Adrenal gland (tissue), 12 donors: ENCODE measurements around the gene ACP1. TPM values are rescaled to one million over a fixed set of nuclear protein-coding genes. Genes with fewer than 3 reads are reported as not detected.

Experiments used
- DNase-seq, 7 donors: peaks; one replicate each; pipeline ENCODE4 v3.0.0-alpha.2; 2019 to 2020
- H3K27ac ChIP-seq, 5 donors: fragments of 200-600 bp; sonication (generic) in 4 of 5; 1 replicate in 3 of 5; 2 replicates in 2 of 5; pipeline versions ENCODE4 v1.5.1 to v1.8.0; 2016 to 2020; ENCODE audit warnings: mild to moderate bottlenecking in 1 of 5
- H3K27me3 ChIP-seq: fragments of 200-600 bp; 2 replicates; pipeline ENCODE4 v1.8.0; 2021
- H3K36me3 ChIP-seq, 2 donors: fragments of 200-600 bp; replicated peaks in 1 of 2; 1 replicate in 1 of 2; 2 replicates in 1 of 2; pipeline versions ENCODE4 v1.5.1 to v1.8.0; 2018 to 2022
- H3K4me1 ChIP-seq, 2 donors: fragments of 200-600 bp; replicated peaks in 1 of 2; 1 replicate in 1 of 2; 2 replicates in 1 of 2; pipeline versions ENCODE4 v1.5.1 to v1.8.0; 2018 to 2021
- H3K4me3 ChIP-seq, 4 donors: fragments of 200-600 bp; sonication (generic) in 3 of 4; one replicate each; pipeline ENCODE4 v1.5.1; 2016 to 2018
- H3K9me3 ChIP-seq, 3 donors: fragments of 200-600 bp; sonication (generic) in 1 of 3; replicated peaks in 1 of 3; 1 replicate in 2 of 3; 2 replicates in 1 of 3; pipeline versions ENCODE4 v1.5.1 to v1.8.0; 2016 to 2021
- POLR2A ChIP-seq, 2 donors: fragments of 450-650 bp; IDR thresholded peaks; one replicate each; pipeline ENCODE4 v1.6.1; 2017; ENCODE audit warnings: antibody characterized with exemption in 2 of 2, mild to moderate bottlenecking in 2 of 2, moderate library complexity in 1 of 2
- WGBS, 4 donors: extraction: QIAGEN DNeasy Blood & Tissue Kit in 2 of 4; methylation state at CpG; one replicate each; pipeline versions ENCODE4 v1.1.5 to v1.1.7; 2013 to 2017; 5-methylcytosine and 5-hydroxymethylcytosine counted together
- intact Hi-C, 2 donors: fragments of 100-400 bp; cut with DNase I; formaldehyde crosslinking; loops; one replicate each; pipeline versions ENCODE4 v1.14.1 to v1.15.0; 2022 to 2023
- polyA plus RNA-seq, 3 donors: library from polyadenylated mRNA; stranded (reverse); fragments of 200-250 nt in 2 of 3; fragments of 350-450 nt in 1 of 3; fragmentation: Illumina TruSeq in 1 of 3; extraction: RNeasy Lipid Tissue Mini Kit (QIAGEN cat#74804) in 1 of 3; gene quantifications; one replicate each; pipeline ENCODE4 v1.2.3, GENCODE V29; 2013 to 2014
- total RNA-seq, 9 donors: library from RNA; depleted of rRNA in 4 of 9; stranded (reverse); fragments of >200 nt in 4 of 9; fragments of 120-200 nt in 1 of 9; fragmentation: NEBNext Ultra II Directional in 1 of 9; extraction: Animal tissue kit (Norgen Biotek cat#: 25700) in 1 of 9; gene quantifications; one replicate each; pipeline versions ENCODE4 v1.1.0 to v1.2.4, GENCODE V29; 2013 to 2023
- TF ChIP-seq, protein P1 (sequence below), 6 experiments: fragments of 450-650 bp in 4 of 6; fragments of 200-600 bp in 2 of 6; sonication (generic) in 1 of 6; IDR thresholded peaks; 1 replicate in 5 of 6; 2 replicates in 1 of 6; pipeline versions ENCODE4 v1.5.1 to v1.8.0; 2016 to 2021; ENCODE audit warnings: antibody characterized with exemption in 6 of 6, mild to moderate bottlenecking in 2 of 6, moderate library complexity in 1 of 6
- donor health status: healthy with polysubstance abuse.
- donor health status: Bipolar disorder and iron deficiency.
- donor health status: DM: yes; HTN: yes; CAD: no.
- donor health status: DM: no; HTN: no; CAD: no.
- donor health status: DM: no; HTN: no; CAD: no.
- donor health status: DM: yes; HTN: yes; CAD: no.

Gene ACP1
- total and polyA plus RNA-seq, 12 donors = 59.5 to 386 (median 161) TPM

DNA sequence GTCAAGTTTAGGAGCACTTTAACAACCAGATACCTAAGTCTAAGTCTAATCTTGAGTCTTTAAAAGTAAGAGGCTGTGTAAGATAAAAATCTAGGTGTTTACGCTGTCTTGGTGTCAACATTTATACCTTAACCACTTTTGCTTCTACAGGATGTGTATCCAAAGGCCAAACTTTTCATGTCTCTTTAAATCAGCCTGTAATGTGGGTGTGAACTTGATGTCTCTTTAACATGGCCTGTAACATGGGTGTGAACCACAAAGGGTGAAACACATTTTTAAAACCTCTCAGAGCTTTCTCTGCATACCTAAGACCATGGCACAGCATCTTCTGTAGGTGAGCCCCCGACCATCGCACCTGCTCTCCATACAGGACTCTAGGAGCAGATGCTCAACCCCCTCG lies 41.3 kb upstream of the ACP1 start:
- Histone ChIP-seq H3K27me3 (no peaks in the 10 kb centered on the region), H3K9me3 (no peaks in the 10 kb centered on the region), H3K36me3 (peaks cover 0 to 34% of the 10 kb centered on the region in 2 donors), H3K4me3 (no peak overlapping the region), H3K27ac (no peak overlapping the region), H3K4me1 (no peaks in the 10 kb centered on the region)
- TF ChIP-seq POLR2A (IDR thresholded peaks at IDR 0.05) = no peak
- TF ChIP-seq, protein P1, sequence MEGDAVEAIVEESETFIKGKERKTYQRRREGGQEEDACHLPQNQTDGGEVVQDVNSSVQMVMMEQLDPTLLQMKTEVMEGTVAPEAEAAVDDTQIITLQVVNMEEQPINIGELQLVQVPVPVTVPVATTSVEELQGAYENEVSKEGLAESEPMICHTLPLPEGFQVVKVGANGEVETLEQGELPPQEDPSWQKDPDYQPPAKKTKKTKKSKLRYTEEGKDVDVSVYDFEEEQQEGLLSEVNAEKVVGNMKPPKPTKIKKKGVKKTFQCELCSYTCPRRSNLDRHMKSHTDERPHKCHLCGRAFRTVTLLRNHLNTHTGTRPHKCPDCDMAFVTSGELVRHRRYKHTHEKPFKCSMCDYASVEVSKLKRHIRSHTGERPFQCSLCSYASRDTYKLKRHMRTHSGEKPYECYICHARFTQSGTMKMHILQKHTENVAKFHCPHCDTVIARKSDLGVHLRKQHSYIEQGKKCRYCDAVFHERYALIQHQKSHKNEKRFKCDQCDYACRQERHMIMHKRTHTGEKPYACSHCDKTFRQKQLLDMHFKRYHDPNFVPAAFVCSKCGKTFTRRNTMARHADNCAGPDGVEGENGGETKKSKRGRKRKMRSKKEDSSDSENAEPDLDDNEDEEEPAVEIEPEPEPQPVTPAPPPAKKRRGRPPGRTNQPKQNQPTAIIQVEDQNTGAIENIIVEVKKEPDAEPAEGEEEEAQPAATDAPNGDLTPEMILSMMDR (IDR thresholded peaks at IDR 0.05) = no peak
- DNase-seq = no peak
- WGBS, 4 donors = 87 to 90% (median 88%) methylated on average over 4 of the region's 4 CpGs
- intact Hi-C loops = no loop called here

DNA sequence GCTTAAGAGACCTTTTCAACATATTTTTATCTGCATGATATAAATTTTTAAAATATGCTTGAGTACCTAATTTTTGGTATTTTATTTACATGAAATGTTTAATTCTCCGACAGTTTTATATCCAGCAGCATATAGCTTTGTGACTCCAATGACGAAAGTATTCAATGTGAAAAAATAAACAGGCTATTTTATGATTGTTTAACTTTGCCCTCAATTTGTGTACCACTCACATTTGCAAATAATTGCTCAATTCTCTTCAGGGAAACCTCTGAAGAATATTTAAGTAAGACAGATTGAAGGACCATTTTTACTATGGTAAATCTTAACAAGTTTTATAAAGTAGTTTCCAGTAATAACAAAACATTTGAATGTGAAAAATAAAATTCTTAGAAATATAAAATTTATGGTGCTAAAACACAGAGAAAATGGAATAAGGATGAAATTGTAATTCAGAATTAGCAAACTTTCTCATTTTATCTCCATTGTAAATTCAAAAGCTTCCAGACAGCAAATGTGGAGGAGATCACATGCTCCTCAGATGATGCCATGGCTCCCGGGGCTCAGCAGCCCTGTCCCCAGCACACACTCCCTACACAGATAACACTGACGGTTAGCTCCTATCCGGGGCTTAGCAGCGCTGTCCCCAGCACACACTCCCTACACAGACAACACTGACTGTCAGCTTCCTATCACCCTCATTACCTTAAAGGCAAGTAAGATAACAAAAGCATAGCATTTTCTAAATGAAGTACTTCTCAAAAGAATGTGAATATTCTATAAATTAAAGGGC lies 40.6 kb upstream of the ACP1 start:
- 89 to 96% (median 91%) methylated on average over 6 of the region's 6 CpGs for WGBS, 4 donors
- Histone ChIP-seq H3K36me3 (peaks cover 0 to 29% of the 10 kb centered on the region in 2 donors), H3K9me3 (no peaks in the 10 kb centered on the region), H3K4me3 (no peak overlapping the region), H3K4me1 (no peaks in the 10 kb centered on the region), H3K27ac (no peak overlapping the region), H3K27me3 (no peaks in the 10 kb centered on the region)
- no peak for TF ChIP-seq POLR2A (IDR thresholded peaks at IDR 0.05)
- TF ChIP-seq, protein P1 (IDR thresholded peaks at IDR 0.05) = no peak
- intact Hi-C loops = no loop called here
- no peak for DNase-seq

DNA sequence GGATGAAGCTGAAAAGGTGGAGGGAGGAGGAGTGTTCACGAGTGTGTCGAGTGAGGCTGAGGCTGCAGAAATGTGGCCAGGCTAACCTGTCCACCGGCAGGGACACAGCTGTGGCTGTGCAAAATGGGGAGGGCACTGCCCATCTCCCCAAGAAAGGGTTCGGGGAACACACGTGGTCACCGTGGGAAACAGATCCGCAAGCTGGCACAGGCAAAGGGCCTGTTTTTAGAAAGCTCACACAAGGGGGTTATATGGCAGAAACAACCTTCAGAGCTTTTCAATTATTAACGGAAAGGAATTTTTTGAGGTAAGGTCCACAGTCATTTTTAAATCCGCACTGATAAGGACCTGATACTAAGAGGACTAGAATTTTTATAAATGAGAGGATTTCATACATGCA lies 36.6 kb upstream of the ACP1 start:
- Histone ChIP-seq H3K4me3 (no peak overlapping the region), H3K27ac (no peak overlapping the region), H3K4me1 (peaks cover 0 to 8% of the 10 kb centered on the region in 2 donors), H3K27me3 (no peaks in the 10 kb centered on the region), H3K9me3 (no peaks in the 10 kb centered on the region), H3K36me3 (peaks cover 0 to 30% of the 10 kb centered on the region in 2 donors)
- no peak for DNase-seq
- 94 to 95% (median 95%) methylated on average over 9 of the region's 9 CpGs for WGBS, 4 donors
- intact Hi-C loops = no loop called here
- TF ChIP-seq, protein P1 (IDR thresholded peaks at IDR 0.05) = no peak
- no peak for TF ChIP-seq POLR2A (IDR thresholded peaks at IDR 0.05)

DNA sequence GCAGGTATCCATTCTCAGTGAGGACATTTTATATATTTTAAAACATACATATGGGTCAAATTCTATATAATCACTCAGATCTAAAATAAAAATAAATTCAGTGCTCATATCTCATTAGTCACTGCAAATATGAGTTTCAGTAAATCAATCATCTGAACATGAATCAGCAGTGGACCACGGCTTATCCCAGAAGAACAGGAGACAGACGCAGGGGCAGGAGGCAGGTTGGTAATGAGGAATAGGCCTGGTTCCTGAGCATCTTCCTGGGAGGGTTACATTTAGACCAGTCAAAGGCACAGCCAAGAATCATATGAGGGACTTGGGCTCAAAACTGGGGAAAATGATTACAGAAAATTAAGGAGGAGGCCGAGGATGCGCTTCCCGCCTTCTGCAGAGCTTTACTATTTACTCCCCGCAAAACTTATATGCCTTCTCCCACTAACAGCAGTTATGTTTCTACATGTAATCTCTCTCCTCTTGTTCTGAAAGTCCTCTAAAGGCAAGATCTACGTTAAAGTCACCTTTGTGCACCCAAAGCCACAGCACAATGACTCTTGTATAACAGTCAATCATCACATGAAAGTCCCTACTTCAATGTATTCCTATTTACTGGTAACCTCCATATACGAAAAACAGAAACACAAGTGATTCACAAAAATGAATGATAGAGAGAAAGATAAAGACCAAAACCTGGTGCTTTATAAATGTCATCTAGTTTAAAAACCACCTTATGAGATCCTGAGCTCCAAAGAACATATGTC lies 36.0 kb upstream of the ACP1 start:
- Histone ChIP-seq H3K36me3 (peaks cover 0 to 24% of the 10 kb centered on the region in 2 donors), H3K4me3 (no peak overlapping the region), H3K9me3 (no peaks in the 10 kb centered on the region), H3K4me1 (peaks cover 0 to 8% of the 10 kb centered on the region in 2 donors), H3K27ac (no peak overlapping the region), H3K27me3 (no peaks in the 10 kb centered on the region)
- intact Hi-C loops = no loop called here
- DNase-seq = no peak
- TF ChIP-seq POLR2A (IDR thresholded peaks at IDR 0.05) = no peak
- TF ChIP-seq, protein P1 (IDR thresholded peaks at IDR 0.05) = no peak
- 85 to 92% (median 87%) methylated on average over 8 of the region's 8 CpGs for WGBS, 4 donors
